Neural cell (in vitro differentiated cells): ENCODE measurements around the gene HSD17B8.

ENCODE experiments used
- CTCF ChIP-seq: fragments of 450-650 bp; IDR thresholded peaks from 2 replicates; pipeline ENCODE4 v1.5.1; 2014; ENCODE audit warnings: antibody characterized with exemption, mild to moderate bottlenecking, moderate library complexity; ENCODE audit not compliant: poor library complexity, severe bottlenecking
- EZH2 ChIP-seq: fragments of 200-600, 300-800 bp; shearing (Covaris generic), sonication (generic); IDR thresholded peaks from 2 replicates; pipeline ENCODE4 v1.6.1; 2014; ENCODE audit warnings: antibody characterized with exemption, low read length, borderline replicate concordance, mild to moderate bottlenecking; ENCODE audit not compliant: insufficient read depth, poor library complexity, severe bottlenecking

- TF ChIP-seq CTCF (no peak), EZH2 (no peak)
These were observed 40.9 kb upstream of the HSD17B8 start for GRCh38 chr6:33163540-33163939.
